WTC11 (cell line): ENCODE data around the gene AGPAT4. TPM values are rescaled to one million over a fixed set of nuclear protein-coding genes. Genes with fewer than 3 reads are reported as not detected.

Experiments used
- ATAC-seq: fragments of 200-7000 bp; cut with Tn5 transposase; 2 replicates; pipeline ENCODE4 v1.10.0; 2021; ENCODE audit warnings: mild to moderate bottlenecking, moderate library complexity
- CTCF ChIA-PET: fragments of 300-600 bp; sonication (Branson Sonifier 250); formaldehyde crosslinking; loops from one replicate; lab custom pipeline; 2021; ENCODE audit warnings: antibody characterized with exemption; lab: Charles Lee
- POLR2A ChIA-PET: fragments of 350-600 bp; sonication (Branson Sonifier 250); formaldehyde crosslinking; loops from one replicate; lab custom pipeline; 2021; ENCODE audit warnings: antibody characterized with exemption; lab: Charles Lee
- DNase-seq: peaks from one replicate; pipeline ENCODE4 v3.0.0; 2021; ENCODE audit warnings: low spot score
- H3K27ac Mint-ChIP-seq: 2 replicates; pipeline ENCODE4 v1.8.0; 2021; ENCODE audit warnings: mixed read lengths
- H3K27me3 Mint-ChIP-seq: 2 replicates; pipeline ENCODE4 v1.8.0; 2021; ENCODE audit warnings: low read depth, mild to moderate bottlenecking, moderate library complexity, mixed read lengths
- H3K36me3 Mint-ChIP-seq: 2 replicates; pipeline ENCODE4 v1.8.0; 2021; ENCODE audit warnings: mixed read lengths
- H3K4me1 Mint-ChIP-seq: 2 replicates; pipeline ENCODE4 v1.8.0; 2022; ENCODE audit warnings: mixed read lengths
- H3K4me3 Mint-ChIP-seq: 2 replicates; pipeline ENCODE4 v1.8.0; 2021; ENCODE audit warnings: mild to moderate bottlenecking, moderate library complexity, mixed read lengths
- H3K9me3 Mint-ChIP-seq: 2 replicates; pipeline ENCODE4 v1.8.0; 2021; ENCODE audit warnings: mixed read lengths
- E2F4 ChIP-seq: sonication (generic); formaldehyde crosslinking; IDR thresholded peaks from 2 replicates; pipeline ENCODE4 v1.8.1; 2022; ENCODE audit warnings: low read depth, mild to moderate bottlenecking, moderate library complexity, missing genetic modification reagents, borderline replicate concordance
- EMX1 ChIP-seq: fragments of 250-450 bp; sonication (Bioruptor Pico); IDR thresholded peaks from 2 replicates; pipeline ENCODE4 v1.8.0; 2021; ENCODE audit warnings: mild to moderate bottlenecking
- FOXK1 ChIP-seq: sonication (generic); formaldehyde crosslinking; IDR thresholded peaks from 2 replicates; pipeline ENCODE4 v1.8.0; 2022; ENCODE audit warnings: mild to moderate bottlenecking, moderate library complexity, missing genetic modification reagents
- FOXP4 ChIP-seq: sonication (generic); formaldehyde crosslinking; IDR thresholded peaks from 2 replicates; pipeline ENCODE4 v1.8.0; 2022; ENCODE audit warnings: mild to moderate bottlenecking, missing genetic modification reagents
- GTF2I ChIP-seq: fragments of 250-450 bp; sonication (Bioruptor Pico); conservative IDR thresholded peaks from 2 replicates; pipeline ENCODE4 v1.4.0; 2021; ENCODE audit warnings: mild to moderate bottlenecking
- HMGXB4 ChIP-seq: sonication (generic); formaldehyde crosslinking; IDR thresholded peaks from 2 replicates; pipeline ENCODE4 v1.8.1; 2023; ENCODE audit warnings: mild to moderate bottlenecking, moderate library complexity, missing genetic modification reagents
- IRF1 ChIP-seq: sonication (generic); formaldehyde crosslinking; IDR thresholded peaks from 2 replicates; pipeline ENCODE4 v1.8.0; 2023; ENCODE audit warnings: missing genetic modification reagents
- IRF2 ChIP-seq: sonication (generic); formaldehyde crosslinking; IDR thresholded peaks from 2 replicates; pipeline ENCODE4 v1.8.0; 2022; ENCODE audit warnings: low read depth, missing genetic modification reagents, borderline replicate concordance
- JUN ChIP-seq: sonication (generic); formaldehyde crosslinking; IDR thresholded peaks from 2 replicates; pipeline ENCODE4 v1.8.0; 2023; ENCODE audit warnings: mild to moderate bottlenecking, missing genetic modification reagents
- MLX ChIP-seq: sonication (generic); formaldehyde crosslinking; IDR thresholded peaks from 2 replicates; pipeline ENCODE4 v1.8.1; 2023; ENCODE audit warnings: mild to moderate bottlenecking, missing genetic modification reagents, moderate library complexity
- MYBL2 ChIP-seq: sonication (generic); formaldehyde crosslinking; IDR thresholded peaks from 2 replicates; pipeline ENCODE4 v1.8.1; 2023; ENCODE audit warnings: mild to moderate bottlenecking, moderate library complexity, missing genetic modification reagents
- NFE2L1 ChIP-seq: sonication (generic); formaldehyde crosslinking; IDR thresholded peaks from 2 replicates; pipeline ENCODE4 v1.8.1; 2023; ENCODE audit warnings: missing genetic modification reagents
- PREB ChIP-seq: sonication (generic); formaldehyde crosslinking; IDR thresholded peaks from 2 replicates; pipeline ENCODE4 v1.8.1; 2022; ENCODE audit warnings: mild to moderate bottlenecking, missing genetic modification reagents, moderate library complexity, borderline replicate concordance
- SOX15 ChIP-seq: fragments of 250-450 bp; sonication (Bioruptor Pico); IDR thresholded peaks from 2 replicates; pipeline ENCODE4 v1.9.0; 2021; ENCODE audit warnings: mild to moderate bottlenecking
- SP1 ChIP-seq: sonication (generic); formaldehyde crosslinking; conservative IDR thresholded peaks from 2 replicates; pipeline ENCODE4 v1.8.1; 2022; ENCODE audit warnings: missing genetic modification reagents
- STAT6 ChIP-seq: sonication (generic); formaldehyde crosslinking; conservative IDR thresholded peaks from 2 replicates; pipeline ENCODE4 v1.8.1; 2023; ENCODE audit warnings: mild to moderate bottlenecking, low read depth, missing genetic modification reagents, moderate library complexity
- TCF7 ChIP-seq: sonication (generic); formaldehyde crosslinking; IDR thresholded peaks from 2 replicates; pipeline ENCODE4 v1.8.0; 2022; ENCODE audit warnings: mild to moderate bottlenecking, low read depth, missing genetic modification reagents, moderate library complexity
- ZBTB21 ChIP-seq: sonication (generic); formaldehyde crosslinking; IDR thresholded peaks from 2 replicates; pipeline ENCODE4 v1.8.1; 2023; ENCODE audit warnings: mild to moderate bottlenecking, missing genetic modification reagents, borderline replicate concordance
- ZNF232 ChIP-seq: sonication (generic); formaldehyde crosslinking; IDR thresholded peaks from 2 replicates; pipeline ENCODE4 v1.8.0; 2022; ENCODE audit warnings: mild to moderate bottlenecking, missing genetic modification reagents
- ZNF396 ChIP-seq: fragments of 250-450 bp; sonication (Bioruptor Pico); IDR thresholded peaks from 2 replicates; pipeline ENCODE4 v1.8.0; 2021; ENCODE audit warnings: mild to moderate bottlenecking, moderate library complexity, borderline replicate concordance
- total RNA-seq: library from RNA; stranded (reverse); gene quantifications from 3 replicates; pipeline ENCODE4 v1.2.3, GENCODE V29; 2021

Gene AGPAT4
- total RNA-seq, 1 experiment from 2014 or later: 19.7 TPM

- Mint-ChIP-seq H3K9me3 (peaks cover 19% of the 10 kb centered on the region), H3K4me3 (no peak overlapping the region), H3K27ac (0 out of 2 replicates have a peak overlapping the region, but pooled peaks have one; percentile 50), H3K27me3 (no peaks in the 10 kb centered on the region), H3K4me1 (peaks cover 54% of the 10 kb centered on the region), H3K36me3 (peaks cover 40% of the 10 kb centered on the region)
- ChIA-PET POLR2A (no interaction called here), CTCF (interaction anchor here (1.0 to 1.8 kb wide), 2 partner anchors 202 to 250 kb away, joined by 4 read pairs; no protein-coding TSS in a partner anchor)
- TF ChIP-seq PREB (CRISPR knock-in tag) (no peak), E2F4 (no peak), ZBTB21 (no peak), GTF2I (CRISPR knock-in tag) (no peak), EMX1 (CRISPR knock-in tag) (no peak), IRF1 (CRISPR knock-in tag) (no peak), IRF2 (CRISPR knock-in tag) (no peak), MYBL2 (no peak), SP1 (CRISPR knock-in tag) (no peak), ZNF396 (no peak), TCF7 (CRISPR knock-in tag) (no peak), STAT6 (CRISPR knock-in tag) (no peak), JUN (no peak), FOXK1 (CRISPR knock-in tag) (no peak), SOX15 (CRISPR knock-in tag) (no peak), HMGXB4 (no peak), MLX (no peak), NFE2L1 (no peak), ZNF232 (CRISPR knock-in tag) (no peak), FOXP4 (no peak)
- DNase-seq (no peak), ATAC-seq (no peak)
These were observed 104.8 kb downstream of the AGPAT4 start for GRCh38 chr6:161169035-161169434.
